GM12878 (cell line): Measurements from ENCODE around the gene ENO2. TPM values are rescaled to one million over a fixed set of nuclear protein-coding genes. Genes with fewer than 3 reads are reported as not detected.
A peak's percentile ranks its signal among the peaks of the same experiment; 100 is the strongest.

Experiments
- ETV6 ChIP-seq, 2 experiments: fragments of 450-650 bp in 1 of 2; IDR thresholded peaks in 1 of 2; conservative IDR thresholded peaks in 1 of 2; 2 replicates each; pipeline ENCODE4 v1.6.1; 2014; ENCODE audit warnings: antibody characterized with exemption in 1 of 2, borderline replicate concordance in 1 of 2, low read depth in 1 of 2, mild to moderate bottlenecking in 1 of 2, moderate library complexity in 1 of 2
- HCFC1 ChIP-seq: fragments of 150-350 bp; IDR thresholded peaks from 2 replicates; pipeline ENCODE4 v1.6.1; 2014; ENCODE audit warnings: low read length
- HDAC6 ChIP-seq: fragments of 200-600 bp; sonication (generic); IDR thresholded peaks from one replicate; pipeline ENCODE4 v1.8.0; 2017; ENCODE audit warnings: antibody characterized with exemption; ENCODE audit not compliant: unreplicated experiment
- IKZF1 ChIP-seq: fragments of 450-650 bp; conservative IDR thresholded peaks from 2 replicates; pipeline ENCODE4 v1.6.1; 2017; ENCODE audit warnings: antibody characterized with exemption, mild to moderate bottlenecking
- IRF4 ChIP-seq: IDR thresholded peaks from 2 replicates; pipeline ENCODE4 v1.6.1; 2011; ENCODE audit warnings: low read depth, low read length
- JUNB ChIP-seq: IDR thresholded peaks from 2 replicates; pipeline ENCODE4 v1.6.1; 2016; ENCODE audit warnings: antibody characterized with exemption, mild to moderate bottlenecking
- KAT2A ChIP-seq: conservative IDR thresholded peaks from 2 replicates; pipeline ENCODE4 v1.6.1; 2011; ENCODE audit warnings: low read depth, low read length; ENCODE audit not compliant: control insufficient read depth
- LARP7 ChIP-seq: fragments of 450-650 bp; IDR thresholded peaks from 2 replicates; pipeline ENCODE4 v1.6.1; 2017; ENCODE audit warnings: mild to moderate bottlenecking
- MYB ChIP-seq: fragments of 150-350 bp; IDR thresholded peaks from 2 replicates; pipeline ENCODE4 v1.6.1; 2014; ENCODE audit warnings: mild to moderate bottlenecking, low read depth, low read length, borderline replicate concordance
- NBN ChIP-seq: fragments of 450-650 bp; IDR thresholded peaks from 2 replicates; pipeline ENCODE4 v1.6.1; 2016
- NR2C1 ChIP-seq: fragments of 450-650 bp; IDR thresholded peaks from 2 replicates; pipeline ENCODE4 v1.6.1; 2017; ENCODE audit warnings: antibody characterized with exemption, mild to moderate bottlenecking, moderate library complexity
- NR2F1 ChIP-seq: fragments of 450-650 bp; conservative IDR thresholded peaks from 2 replicates; pipeline ENCODE4 v1.6.1; 2017; ENCODE audit warnings: mild to moderate bottlenecking
- PAX8 ChIP-seq: fragments of 450-650 bp; IDR thresholded peaks from 2 replicates; pipeline ENCODE4 v1.6.1; 2017; ENCODE audit warnings: mild to moderate bottlenecking, moderate library complexity
- PML ChIP-seq: IDR thresholded peaks from 2 replicates; pipeline ENCODE4 v1.6.1; 2012; ENCODE audit warnings: low read length, inconsistent platforms
- RAD21 ChIP-seq: IDR thresholded peaks from 2 replicates; pipeline ENCODE4 v1.6.1; 2011; ENCODE audit warnings: mild to moderate bottlenecking, low read depth, low read length, moderate library complexity; ENCODE audit not compliant: insufficient read depth
- RB1 ChIP-seq: fragments of 450-650 bp; formaldehyde crosslinking; IDR thresholded peaks from 2 replicates; pipeline ENCODE4 v1.6.1; 2017; ENCODE audit warnings: mild to moderate bottlenecking, borderline replicate concordance
- RCOR1 ChIP-seq: conservative IDR thresholded peaks from 2 replicates; pipeline ENCODE4 v1.6.1; 2012; ENCODE audit warnings: low read depth, low read length, improper control_type of control experiment
- RELA ChIP-seq: fragments of 450-650 bp; IDR thresholded peaks from 2 replicates; pipeline ENCODE4 v1.8.0; 2014; ENCODE audit warnings: borderline replicate concordance; ENCODE audit not compliant: partially characterized antibody
- RFX5 ChIP-seq: IDR thresholded peaks from 2 replicates; pipeline ENCODE4 v1.6.1; 2011; ENCODE audit warnings: low read depth, low read length, improper control_type of control experiment
- STAT3 ChIP-seq: IDR thresholded peaks from 2 replicates; pipeline ENCODE4 v1.6.1; 2011; ENCODE audit warnings: low read depth, low read length, improper control_type of control experiment
- TCF12 ChIP-seq: IDR thresholded peaks from 2 replicates; pipeline ENCODE4 v1.6.1; 2011; ENCODE audit warnings: low read depth, mild to moderate bottlenecking, low read length
- ZNF622 ChIP-seq: fragments of 450-650 bp; IDR thresholded peaks from 2 replicates; pipeline ENCODE4 v1.6.1; 2017; ENCODE audit warnings: mild to moderate bottlenecking, inconsistent platforms
- polyA plus RNA-seq, 11 experiments: library from polyadenylated mRNA; depleted of rRNA in 4 of 11; unstranded in 6 of 11; stranded (reverse) in 5 of 11; fragments of >200 nt; fragmentation: Nextera tagmentation in 4 of 11; fragmentation: Illumina TruSeq in 1 of 11; extraction: Ambion mirVana in 4 of 11; extraction: Trizol in 1 of 11; gene quantifications; 1 replicate in 1 of 11; 2 replicates in 10 of 11; pipeline versions ENCODE4 v1.2.1 to v1.2.3, GENCODE V29; 2011 to 2016; ENCODE audit warnings: inconsistent platforms in 2 of 11, missing spikeins in 2 of 11, low read depth in 1 of 11
- total RNA-seq, 4 experiments: library from RNA; depleted of rRNA in 3 of 4; stranded (reverse); fragments of >200 nt in 3 of 4; fragmentation: Illumina TruSeq in 1 of 4; extraction: Trizol in 1 of 4; gene quantifications; 2 replicates each; pipeline versions ENCODE4 v1.2.1 to v1.2.3, GENCODE V29; 2013 to 2021
- TF ChIP-seq, protein P1 (sequence below): fragments of 450-650 bp; IDR thresholded peaks from 2 replicates; pipeline ENCODE4 v1.6.1; 2018; ENCODE audit warnings: mild to moderate bottlenecking, low read depth, moderate library complexity; ENCODE audit not compliant: partially characterized antibody
- TF ChIP-seq, protein P2 (sequence below), 3 experiments: IDR thresholded peaks in 2 of 3; conservative IDR thresholded peaks in 1 of 3; 2 replicates each; pipeline ENCODE4 v1.5.1; 2011; ENCODE audit warnings: low read depth in 3 of 3, low read length in 3 of 3, mild to moderate bottlenecking in 3 of 3, control low read depth in 2 of 3, moderate library complexity in 2 of 3, inconsistent platforms in 1 of 3, mixed read lengths in 1 of 3; ENCODE audit not compliant: control insufficient read depth in 2 of 3, insufficient read depth in 1 of 3; ENCODE audit errors: extremely low read depth in 1 of 3
- TF ChIP-seq, protein P3 (sequence below): IDR thresholded peaks from 2 replicates; pipeline ENCODE4 v1.6.1; 2012; ENCODE audit warnings: low read length, inconsistent platforms
- TF ChIP-seq, protein P4 (sequence below): IDR thresholded peaks from 2 replicates; pipeline ENCODE4 v1.6.1; 2011; ENCODE audit warnings: low read depth, mild to moderate bottlenecking, low read length, moderate library complexity, borderline replicate concordance; ENCODE audit errors: extremely low read depth

The ENO2 gene
- total and polyA plus RNA-seq, 10 of the 15 experiments (the other 5 are each of a cell fraction or from before 2014, with no cell fraction given), result 24.8 to 196 (median 43.1) TPM

DNA sequence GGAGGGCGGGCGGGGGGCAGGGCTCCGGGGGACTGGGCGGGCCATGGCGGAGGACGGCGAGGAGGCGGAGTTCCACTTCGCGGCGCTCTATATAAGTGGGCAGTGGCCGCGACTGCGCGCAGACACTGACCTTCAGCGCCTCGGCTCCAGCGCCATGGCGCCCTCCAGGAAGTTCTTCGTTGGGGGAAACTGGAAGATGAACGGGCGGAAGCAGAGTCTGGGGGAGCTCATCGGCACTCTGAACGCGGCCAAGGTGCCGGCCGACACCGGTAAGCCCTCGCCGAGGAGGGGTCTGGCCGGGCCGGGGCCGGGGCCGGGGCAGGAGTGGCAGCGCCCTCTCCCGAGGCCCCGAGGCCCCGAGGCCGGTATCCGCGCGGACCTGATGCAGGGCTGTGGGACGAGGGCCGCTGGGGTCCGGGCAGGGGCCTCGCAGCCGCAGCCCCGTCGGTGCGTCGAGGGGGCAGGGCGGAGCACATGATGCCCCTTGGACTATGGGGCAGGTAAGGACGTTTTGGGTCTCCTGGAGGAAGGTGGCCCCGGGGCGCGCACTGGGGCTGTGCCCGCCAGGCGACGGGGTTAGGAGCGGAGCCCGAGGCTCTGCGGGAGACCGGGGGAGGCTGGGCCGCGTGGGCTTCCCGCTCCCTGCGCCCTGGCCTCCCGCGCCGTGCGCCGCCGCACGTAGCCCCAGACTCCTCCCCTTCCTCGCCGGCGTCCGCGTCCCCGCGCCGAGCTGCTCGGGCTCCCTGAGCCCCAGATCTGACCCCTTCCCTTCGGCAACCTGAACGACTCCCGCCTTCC is 46.8 kb upstream of the ENO2 start, which contains the start of gene TPI1 (continued):
- TF ChIP-seq HDAC6 (peak; percentile 61), RB1 (peak; percentile 71; the same call in 1 of the 2 replicates), NR2F1 (peak; percentile 52; the same call in 1 of the 2 replicates), PML (peak; percentile 98), RCOR1 (no peak), PAX8 (no peak), LARP7 (peak; percentile 90), IKZF1 (peak; percentile 66), NR2C1 (no peak), RAD21 (no peak), KAT2A (no peak), ZNF622 (no peak), ETV6 (conservative IDR thresholded peaks at IDR 0.05 in 1 of 2, IDR thresholded peaks at IDR 0.05 in 1 of 2; ENCODE audit: borderline replicate concordance in 1 of 2, low read depth in 1 of 2) (no peak), RFX5 (no peak), RELA (no peak), TCF12 (peak; percentile 74; the same call in 1 of the 2 replicates), MYB (no peak), IRF4 (no peak), NBN (no peak), STAT3 (no peak), JUNB (no peak), HCFC1 (peak; percentile 45; the same call in 1 of the 2 replicates)
- TF ChIP-seq, protein P1, sequence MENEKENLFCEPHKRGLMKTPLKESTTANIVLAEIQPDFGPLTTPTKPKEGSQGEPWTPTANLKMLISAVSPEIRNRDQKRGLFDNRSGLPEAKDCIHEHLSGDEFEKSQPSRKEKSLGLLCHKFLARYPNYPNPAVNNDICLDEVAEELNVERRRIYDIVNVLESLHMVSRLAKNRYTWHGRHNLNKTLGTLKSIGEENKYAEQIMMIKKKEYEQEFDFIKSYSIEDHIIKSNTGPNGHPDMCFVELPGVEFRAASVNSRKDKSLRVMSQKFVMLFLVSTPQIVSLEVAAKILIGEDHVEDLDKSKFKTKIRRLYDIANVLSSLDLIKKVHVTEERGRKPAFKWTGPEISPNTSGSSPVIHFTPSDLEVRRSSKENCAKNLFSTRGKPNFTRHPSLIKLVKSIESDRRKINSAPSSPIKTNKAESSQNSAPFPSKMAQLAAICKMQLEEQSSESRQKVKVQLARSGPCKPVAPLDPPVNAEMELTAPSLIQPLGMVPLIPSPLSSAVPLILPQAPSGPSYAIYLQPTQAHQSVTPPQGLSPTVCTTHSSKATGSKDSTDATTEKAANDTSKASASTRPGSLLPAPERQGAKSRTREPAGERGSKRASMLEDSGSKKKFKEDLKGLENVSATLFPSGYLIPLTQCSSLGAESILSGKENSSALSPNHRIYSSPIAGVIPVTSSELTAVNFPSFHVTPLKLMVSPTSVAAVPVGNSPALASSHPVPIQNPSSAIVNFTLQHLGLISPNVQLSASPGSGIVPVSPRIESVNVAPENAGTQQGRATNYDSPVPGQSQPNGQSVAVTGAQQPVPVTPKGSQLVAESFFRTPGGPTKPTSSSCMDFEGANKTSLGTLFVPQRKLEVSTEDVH, result no peak
- TF ChIP-seq, protein P2, sequence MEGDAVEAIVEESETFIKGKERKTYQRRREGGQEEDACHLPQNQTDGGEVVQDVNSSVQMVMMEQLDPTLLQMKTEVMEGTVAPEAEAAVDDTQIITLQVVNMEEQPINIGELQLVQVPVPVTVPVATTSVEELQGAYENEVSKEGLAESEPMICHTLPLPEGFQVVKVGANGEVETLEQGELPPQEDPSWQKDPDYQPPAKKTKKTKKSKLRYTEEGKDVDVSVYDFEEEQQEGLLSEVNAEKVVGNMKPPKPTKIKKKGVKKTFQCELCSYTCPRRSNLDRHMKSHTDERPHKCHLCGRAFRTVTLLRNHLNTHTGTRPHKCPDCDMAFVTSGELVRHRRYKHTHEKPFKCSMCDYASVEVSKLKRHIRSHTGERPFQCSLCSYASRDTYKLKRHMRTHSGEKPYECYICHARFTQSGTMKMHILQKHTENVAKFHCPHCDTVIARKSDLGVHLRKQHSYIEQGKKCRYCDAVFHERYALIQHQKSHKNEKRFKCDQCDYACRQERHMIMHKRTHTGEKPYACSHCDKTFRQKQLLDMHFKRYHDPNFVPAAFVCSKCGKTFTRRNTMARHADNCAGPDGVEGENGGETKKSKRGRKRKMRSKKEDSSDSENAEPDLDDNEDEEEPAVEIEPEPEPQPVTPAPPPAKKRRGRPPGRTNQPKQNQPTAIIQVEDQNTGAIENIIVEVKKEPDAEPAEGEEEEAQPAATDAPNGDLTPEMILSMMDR (IDR thresholded peaks at IDR 0.05 in 2 of 3, conservative IDR thresholded peaks at IDR 0.05 in 1 of 3; ENCODE audit: control insufficient read depth in 2 of 3, extremely low read depth in 1 of 3, insufficient read depth in 1 of 3, low read depth in 3 of 3, low read length in 3 of 3), result no peak
- TF ChIP-seq, protein P3, sequence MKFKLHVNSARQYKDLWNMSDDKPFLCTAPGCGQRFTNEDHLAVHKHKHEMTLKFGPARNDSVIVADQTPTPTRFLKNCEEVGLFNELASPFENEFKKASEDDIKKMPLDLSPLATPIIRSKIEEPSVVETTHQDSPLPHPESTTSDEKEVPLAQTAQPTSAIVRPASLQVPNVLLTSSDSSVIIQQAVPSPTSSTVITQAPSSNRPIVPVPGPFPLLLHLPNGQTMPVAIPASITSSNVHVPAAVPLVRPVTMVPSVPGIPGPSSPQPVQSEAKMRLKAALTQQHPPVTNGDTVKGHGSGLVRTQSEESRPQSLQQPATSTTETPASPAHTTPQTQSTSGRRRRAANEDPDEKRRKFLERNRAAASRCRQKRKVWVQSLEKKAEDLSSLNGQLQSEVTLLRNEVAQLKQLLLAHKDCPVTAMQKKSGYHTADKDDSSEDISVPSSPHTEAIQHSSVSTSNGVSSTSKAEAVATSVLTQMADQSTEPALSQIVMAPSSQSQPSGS, result no peak
- TF ChIP-seq, protein P4, sequence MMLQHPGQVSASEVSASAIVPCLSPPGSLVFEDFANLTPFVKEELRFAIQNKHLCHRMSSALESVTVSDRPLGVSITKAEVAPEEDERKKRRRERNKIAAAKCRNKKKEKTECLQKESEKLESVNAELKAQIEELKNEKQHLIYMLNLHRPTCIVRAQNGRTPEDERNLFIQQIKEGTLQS, result no peak
